Keratinocyte (primary cell): ENCODE data around the gene FOXD4L6. TPM values are rescaled to one million over a fixed set of nuclear protein-coding genes. Genes with fewer than 3 reads are reported as not detected.
"Not testable (repeated sequence)": the region's sequence is repeated elsewhere in the genome, so short reads cannot be mapped to it uniquely, and the experiment has no call there.

ENCODE experiments used
- DNase-seq: peaks from one replicate; pipeline ENCODE4 v3.0.0-alpha.2; 2011; ENCODE audit warnings: low read depth, missing footprints, low spot score
- FAIRE-seq: peaks from 2 replicates; lab custom pipeline; 2011; peaks lifted over from hg19 to GRCh38; lab: Jason Lieb, UNC
- H2AFZ ChIP-seq: 2 replicates; pipeline ENCODE4 v1.6.0; 2012; ENCODE audit warnings: low read length, control low read depth, inconsistent platforms; ENCODE audit not compliant: control insufficient read depth
- H3K27ac ChIP-seq: 2 replicates; pipeline ENCODE4 v1.5.1; 2011; ENCODE audit warnings: low read length; ENCODE audit not compliant: control insufficient read depth, insufficient read depth
- H3K27me3 ChIP-seq: 3 replicates; pipeline ENCODE4 v1.6.0; 2011; ENCODE audit warnings: low read length; ENCODE audit not compliant: control insufficient read depth, insufficient read depth; ENCODE audit errors: extremely low read depth
- H3K36me3 ChIP-seq, 2 experiments: 2 replicates in 1 of 2; 3 replicates in 1 of 2; pipeline ENCODE4 v1.5.1; 2011; ENCODE audit warnings: low read length in 2 of 2, mild to moderate bottlenecking in 1 of 2; ENCODE audit not compliant: control insufficient read depth in 2 of 2, insufficient read depth in 2 of 2; ENCODE audit errors: extremely low read depth in 1 of 2
- H3K4me1 ChIP-seq: 3 replicates; pipeline ENCODE4 v1.5.1; 2011; ENCODE audit warnings: low read length; ENCODE audit not compliant: control insufficient read depth, insufficient read depth; ENCODE audit errors: extremely low read depth
- H3K4me2 ChIP-seq: 3 replicates; pipeline ENCODE4 v1.6.0; 2011; ENCODE audit warnings: low read depth, low read length; ENCODE audit not compliant: control insufficient read depth, insufficient read depth; ENCODE audit errors: extremely low read depth
- H3K4me3 ChIP-seq, 3 experiments: fragments of 200-600 bp in 1 of 3; sonication (generic) in 1 of 3; 2 replicates in 2 of 3; 3 replicates in 1 of 3; pipeline ENCODE4 v1.5.1; 2011 to 2016; ENCODE audit warnings: low read length in 3 of 3, mild to moderate bottlenecking in 3 of 3, control low read depth in 2 of 3, inconsistent platforms in 1 of 3, low read depth in 1 of 3, mixed read lengths in 1 of 3, mixed run types in 1 of 3, moderate library complexity in 1 of 3; ENCODE audit not compliant: control insufficient read depth in 2 of 3, insufficient read depth in 2 of 3; ENCODE audit errors: extremely low read depth in 1 of 3
- H3K79me2 ChIP-seq: 2 replicates; pipeline ENCODE4 v1.6.0; 2012; ENCODE audit warnings: low read length; ENCODE audit not compliant: control insufficient read depth, insufficient read depth
- H3K9ac ChIP-seq: 3 replicates; pipeline ENCODE4 v1.6.0; 2011; ENCODE audit warnings: low read length; ENCODE audit not compliant: control insufficient read depth, insufficient read depth; ENCODE audit errors: extremely low read depth
- H3K9me1 ChIP-seq: 3 replicates; pipeline ENCODE4 v1.6.0; 2011; ENCODE audit warnings: low read length; ENCODE audit not compliant: control insufficient read depth, insufficient read depth; ENCODE audit errors: extremely low read depth
- H3K9me3 ChIP-seq: 2 replicates; pipeline ENCODE4 v1.5.1; 2012; ENCODE audit warnings: low read depth, low read length; ENCODE audit not compliant: control insufficient read depth
- H4K20me1 ChIP-seq: 3 replicates; pipeline ENCODE4 v1.6.0; 2011; ENCODE audit warnings: low read length; ENCODE audit not compliant: control insufficient read depth, insufficient read depth; ENCODE audit errors: extremely low read depth
- dilution Hi-C: fragments of 300-500 bp; cut with MboI; formaldehyde crosslinking; loops from one replicate; pipeline ENCODE4 v1.7.0; 2020; ENCODE audit warnings: low sequenced_read_pairs; ENCODE audit not compliant: extremely low pct_ligation_motif_present
- polyA plus RNA-seq, 5 experiments: library from polyadenylated mRNA; depleted of rRNA in 3 of 5; stranded (reverse) in 3 of 5; stranded (forward) in 1 of 5; unstranded in 1 of 5; fragments of >200 nt; gene quantifications; 1 replicate in 1 of 5; 2 replicates in 3 of 5; 3 replicates in 1 of 5; pipeline versions ENCODE4 v1.2.1 to v1.2.3, GENCODE V29; 2011 to 2012; ENCODE audit warnings: missing spikeins in 2 of 5, low read depth in 1 of 5, low replicate concordance in 1 of 5
- TF ChIP-seq, protein P1 (sequence below), 3 experiments: IDR thresholded peaks in 1 of 3; conservative IDR thresholded peaks in 1 of 3; optimal IDR thresholded peaks in 1 of 3; 2 replicates in 2 of 3; 3 replicates in 1 of 3; pipeline versions ENCODE3 to v1.5.1; 2011; ENCODE audit warnings: low read length in 3 of 3, mild to moderate bottlenecking in 3 of 3, moderate library complexity in 2 of 3, control low read depth in 1 of 3, inconsistent platforms in 1 of 3; ENCODE audit not compliant: insufficient read depth in 2 of 3; ENCODE audit errors: extremely low read depth in 1 of 3

FOXD4L6 gene
- polyA plus RNA-seq, 1 donor (not counting 4 experiments of a cell fraction or from before 2014, with no cell fraction given), result not detected

DNA sequence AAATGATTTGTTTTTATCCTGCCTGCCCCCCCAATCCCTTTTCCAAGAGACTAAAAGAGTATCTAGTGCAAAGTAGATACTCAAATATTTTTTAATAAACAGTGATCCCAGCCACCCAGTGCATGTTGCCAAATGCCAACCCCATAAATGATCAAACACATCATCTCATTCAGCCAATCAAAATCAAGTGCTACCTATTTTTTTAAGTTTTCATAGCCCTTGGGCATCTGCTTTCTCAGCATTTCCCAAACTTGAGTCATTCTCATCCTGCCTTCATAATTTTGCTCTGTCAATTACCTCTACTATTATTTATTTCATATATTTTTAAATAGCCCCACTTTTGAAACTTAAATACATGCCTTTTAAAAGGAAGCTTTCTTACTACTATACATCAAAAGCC lies 37.6 kb downstream of the FOXD4L6 start:
- not testable (repeated sequence) for H3K9me3 ChIP-seq, FAIRE-seq

DNA sequence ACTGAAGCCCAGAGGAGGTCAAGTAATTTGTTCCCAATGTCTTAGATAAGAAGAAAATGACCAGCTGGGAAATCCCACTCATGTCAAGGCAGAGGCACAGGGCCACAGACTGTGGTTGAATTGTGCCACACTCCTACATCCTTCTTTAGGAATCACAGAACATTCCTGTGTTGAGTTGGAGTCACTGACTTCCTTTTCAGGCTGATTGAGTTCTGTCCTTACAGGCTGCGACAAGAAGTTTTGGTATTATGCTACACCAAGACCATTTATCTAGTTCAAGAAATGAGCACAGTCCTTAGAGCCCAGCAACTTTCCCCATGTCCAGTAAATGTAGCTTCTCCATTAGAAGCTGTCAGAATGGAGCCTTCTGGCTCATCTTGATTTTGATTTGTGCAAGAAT lies 38.1 kb downstream of the FOXD4L6 start:
- H3K4me3 ChIP-seq, H3K36me3 ChIP-seq, H3K27me3 ChIP-seq, H4K20me1 ChIP-seq, FAIRE-seq, H3K9ac ChIP-seq, H3K9me1 ChIP-seq, dilution Hi-C loops, H2AFZ ChIP-seq, DNase-seq, H3K27ac ChIP-seq, H3K4me1 ChIP-seq, H3K79me2 ChIP-seq, H3K9me3 ChIP-seq, H3K4me2 ChIP-seq: not testable (repeated sequence)

More for the DNA sequence above, 37.6 kb downstream of the FOXD4L6 start:
- H4K20me1 ChIP-seq, H3K27me3 ChIP-seq, H3K9me1 ChIP-seq, H3K9ac ChIP-seq, H3K4me3 ChIP-seq, H3K27ac ChIP-seq, H3K4me1 ChIP-seq, H3K36me3 ChIP-seq, H3K79me2 ChIP-seq, H2AFZ ChIP-seq, DNase-seq, dilution Hi-C loops, H3K4me2 ChIP-seq: not testable (repeated sequence)

DNA sequence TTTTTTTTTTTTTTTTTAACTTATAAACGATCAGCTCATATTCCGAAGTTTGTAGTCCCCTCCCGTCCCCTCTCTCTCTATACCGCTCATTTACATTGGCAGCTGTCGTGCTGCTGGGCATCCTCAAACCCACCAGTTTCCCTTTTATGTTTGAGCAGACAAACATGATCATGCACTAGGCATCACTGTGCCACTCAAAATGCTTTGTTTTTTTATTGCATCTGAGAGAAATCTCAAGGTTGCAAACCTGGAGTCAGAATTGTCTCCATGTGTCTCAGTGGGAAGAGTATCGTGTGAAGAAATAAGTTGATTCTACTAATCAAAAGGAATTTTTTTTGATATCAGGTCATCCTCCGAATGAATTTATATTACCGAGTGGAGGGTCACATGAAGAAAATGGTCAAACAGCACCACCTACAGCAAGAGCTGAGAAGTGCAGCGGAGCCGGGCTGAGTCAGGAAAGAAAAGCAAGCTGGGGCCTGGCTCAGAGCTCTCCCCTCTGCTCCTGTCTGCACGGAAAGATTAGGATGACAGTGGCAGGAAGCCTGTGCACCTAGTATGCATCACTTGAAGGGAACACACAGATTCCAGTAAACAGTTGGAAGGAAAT lies 39.9 kb downstream of the FOXD4L6 start:
- dilution Hi-C loops, H3K9me3 ChIP-seq: not testable (repeated sequence)

DNA sequence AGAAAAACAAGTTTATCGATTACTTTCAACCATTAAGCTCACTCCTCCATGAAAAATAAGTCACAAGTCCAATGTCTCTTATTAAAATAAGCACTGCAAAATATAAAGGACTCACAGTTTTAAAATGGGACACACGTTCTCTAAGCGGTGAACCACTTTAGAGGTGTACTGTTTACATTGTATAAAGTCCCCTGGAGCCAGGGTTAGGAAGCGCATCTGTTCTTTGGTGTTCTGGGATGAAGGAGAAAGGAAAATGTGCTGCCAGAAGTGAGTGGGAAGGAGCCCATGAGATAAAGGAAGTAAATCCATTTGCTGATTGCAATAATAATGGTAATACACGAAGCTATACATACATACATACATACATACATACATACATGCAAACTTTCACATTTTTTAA lies 40.6 kb downstream of the FOXD4L6 start:
- dilution Hi-C loops, H4K20me1 ChIP-seq, H3K4me3 ChIP-seq, H3K4me1 ChIP-seq, H3K9me1 ChIP-seq, H3K79me2 ChIP-seq, H3K27me3 ChIP-seq, FAIRE-seq, H3K36me3 ChIP-seq, DNase-seq, H3K9ac ChIP-seq, H3K4me2 ChIP-seq, H2AFZ ChIP-seq, H3K27ac ChIP-seq, H3K9me3 ChIP-seq: not testable (repeated sequence)

More for the DNA sequence above, 39.9 kb downstream of the FOXD4L6 start:
- H3K9me1 ChIP-seq, H3K4me1 ChIP-seq, H3K27me3 ChIP-seq, H3K27ac ChIP-seq, H3K79me2 ChIP-seq, H3K36me3 ChIP-seq, H3K4me2 ChIP-seq, H3K9ac ChIP-seq, H4K20me1 ChIP-seq, H3K4me3 ChIP-seq, H2AFZ ChIP-seq, FAIRE-seq, DNase-seq: not testable (repeated sequence)
- TF ChIP-seq, protein P1, sequence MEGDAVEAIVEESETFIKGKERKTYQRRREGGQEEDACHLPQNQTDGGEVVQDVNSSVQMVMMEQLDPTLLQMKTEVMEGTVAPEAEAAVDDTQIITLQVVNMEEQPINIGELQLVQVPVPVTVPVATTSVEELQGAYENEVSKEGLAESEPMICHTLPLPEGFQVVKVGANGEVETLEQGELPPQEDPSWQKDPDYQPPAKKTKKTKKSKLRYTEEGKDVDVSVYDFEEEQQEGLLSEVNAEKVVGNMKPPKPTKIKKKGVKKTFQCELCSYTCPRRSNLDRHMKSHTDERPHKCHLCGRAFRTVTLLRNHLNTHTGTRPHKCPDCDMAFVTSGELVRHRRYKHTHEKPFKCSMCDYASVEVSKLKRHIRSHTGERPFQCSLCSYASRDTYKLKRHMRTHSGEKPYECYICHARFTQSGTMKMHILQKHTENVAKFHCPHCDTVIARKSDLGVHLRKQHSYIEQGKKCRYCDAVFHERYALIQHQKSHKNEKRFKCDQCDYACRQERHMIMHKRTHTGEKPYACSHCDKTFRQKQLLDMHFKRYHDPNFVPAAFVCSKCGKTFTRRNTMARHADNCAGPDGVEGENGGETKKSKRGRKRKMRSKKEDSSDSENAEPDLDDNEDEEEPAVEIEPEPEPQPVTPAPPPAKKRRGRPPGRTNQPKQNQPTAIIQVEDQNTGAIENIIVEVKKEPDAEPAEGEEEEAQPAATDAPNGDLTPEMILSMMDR (optimal IDR thresholded peaks at IDR 0.05 in 1 of 3, IDR thresholded peaks at IDR 0.05 in 1 of 3, conservative IDR thresholded peaks at IDR 0.05 in 1 of 3; ENCODE audit: extremely low read depth in 1 of 3, insufficient read depth in 2 of 3, low read length in 3 of 3), result peak in 1 of 3 experiments; percentile 8
